ENCODE data around the gene PUDP.
"Not testable (repeated sequence)": the region's sequence is repeated elsewhere in the genome, so short reads cannot be mapped to it uniquely, and the experiment has no call there.

The PUDP gene

DNA sequence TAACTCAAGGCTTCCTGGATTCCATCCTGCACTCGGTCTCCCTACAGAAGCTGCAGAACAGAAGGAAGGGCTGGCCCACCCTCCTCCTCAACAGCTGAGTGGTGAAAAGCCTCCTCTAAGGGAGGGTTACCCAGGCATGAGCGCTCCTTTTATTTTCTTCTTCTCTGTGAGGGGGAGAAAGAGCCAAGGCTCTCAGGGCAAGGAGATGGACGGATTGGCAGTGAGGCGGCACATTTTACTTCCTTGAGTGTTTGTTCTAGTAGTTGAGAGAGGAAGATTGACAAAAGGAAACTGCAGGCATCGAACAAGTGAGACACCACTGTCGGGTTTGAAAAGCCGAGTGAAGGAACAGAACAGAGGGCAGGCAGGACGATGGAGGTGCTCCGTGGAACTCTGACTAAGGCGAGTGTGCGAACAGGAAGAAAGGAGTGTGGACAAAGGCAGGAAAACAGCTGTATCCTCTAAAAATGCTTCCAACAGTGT lies 38.9 kb downstream of the PUDP start:
- DNase-seq = no peak

DNA sequence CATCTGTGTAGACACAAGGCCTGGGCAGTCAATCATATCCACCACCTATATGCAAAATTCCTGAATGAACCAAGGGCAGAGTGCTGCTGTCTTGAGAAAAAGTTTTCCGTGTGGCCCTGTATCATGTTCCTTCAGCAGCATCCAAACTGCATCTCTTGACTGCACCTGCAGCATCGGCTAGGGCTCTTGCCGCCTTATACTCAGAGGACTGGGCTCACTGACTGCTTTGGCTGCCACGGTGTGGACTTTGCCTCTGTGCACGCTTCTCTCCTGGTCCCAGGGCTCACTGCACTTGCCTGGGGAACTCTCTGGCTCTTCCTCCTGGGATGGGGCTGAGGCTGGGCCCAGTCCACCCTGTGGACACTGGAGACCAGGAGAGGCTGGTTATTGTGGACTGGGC lies 39.9 kb downstream of the PUDP start:
- no peak for DNase-seq

DNA sequence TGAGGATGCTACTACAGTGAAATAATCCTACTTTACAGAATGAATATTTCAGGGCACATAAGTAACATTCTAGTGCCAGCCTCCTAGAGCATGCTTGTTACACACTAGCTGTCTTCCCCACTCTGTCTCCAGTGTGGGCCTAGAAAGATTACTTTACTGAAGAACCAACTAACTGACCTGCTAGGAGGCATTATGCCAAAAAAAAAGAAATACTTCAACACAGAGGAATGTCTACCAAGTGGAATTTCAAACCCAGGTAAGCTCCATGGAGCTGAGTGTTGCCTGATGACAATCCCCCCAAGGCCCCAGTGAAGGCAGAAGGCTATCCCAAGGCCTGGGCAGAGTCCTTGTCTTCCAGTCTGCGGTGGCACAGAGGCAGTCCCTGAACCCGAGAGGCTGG lies 41.3 kb downstream of the PUDP start:
- no peak for DNase-seq

DNA sequence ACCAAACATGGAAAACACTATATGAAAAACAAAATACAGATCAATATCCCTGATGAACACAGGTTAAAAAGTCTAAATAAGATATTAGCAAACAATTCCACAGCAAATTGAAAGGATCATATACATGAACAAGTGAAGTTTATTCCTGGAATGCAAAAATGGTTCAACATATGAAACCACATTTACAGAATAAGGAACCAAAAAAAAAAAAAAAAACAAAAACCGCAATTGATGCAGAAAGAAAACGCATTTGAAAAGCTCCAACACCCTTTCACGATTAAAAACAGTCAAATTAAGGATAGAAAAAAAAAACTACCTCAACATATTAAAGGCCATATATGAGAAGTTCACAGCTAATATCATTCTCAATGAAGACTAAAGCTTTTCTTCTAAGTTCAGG lies 45.8 kb downstream of the PUDP start:
- DNase-seq = no peak

DNA sequence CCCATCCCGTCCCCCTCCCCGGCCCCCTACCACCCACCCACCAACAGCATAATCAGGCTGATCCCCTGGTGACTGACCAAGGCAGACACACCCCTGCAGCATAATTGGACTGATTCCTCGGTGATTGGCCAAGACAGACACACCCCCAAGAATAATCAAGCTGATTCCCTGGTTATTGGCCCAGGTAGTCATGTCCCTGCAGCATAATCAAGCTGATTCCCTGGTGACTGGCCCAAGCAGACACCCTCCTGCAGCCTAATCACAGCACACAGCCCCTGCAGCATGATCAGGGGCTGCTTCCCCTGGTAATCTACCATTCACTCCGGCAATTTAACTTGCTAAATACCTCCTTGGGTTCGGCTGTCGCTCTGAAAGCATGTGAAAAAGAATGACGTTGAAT lies 47.9 kb downstream of the PUDP start:
- no peak for DNase-seq

DNA sequence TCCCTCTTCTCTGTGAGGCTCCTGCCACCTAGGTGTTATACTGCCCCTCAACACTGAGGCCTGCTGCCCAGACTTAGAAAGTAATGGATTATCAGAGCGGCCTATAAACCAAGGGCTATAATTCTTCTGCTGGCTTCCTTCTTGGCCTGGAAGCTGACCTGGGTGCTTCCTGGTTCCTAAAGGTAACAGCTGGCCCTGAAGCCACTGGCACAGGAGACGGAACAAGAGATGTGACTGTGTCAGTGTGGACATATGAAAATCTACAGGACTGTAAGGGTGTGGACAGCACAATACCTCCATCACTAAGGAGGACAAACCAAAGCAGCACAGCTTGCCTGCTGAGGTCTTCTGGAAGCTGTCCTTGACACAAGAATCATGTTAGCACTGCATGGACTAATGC lies 52.3 kb downstream of the PUDP start:
- not testable (repeated sequence) for DNase-seq

DNA sequence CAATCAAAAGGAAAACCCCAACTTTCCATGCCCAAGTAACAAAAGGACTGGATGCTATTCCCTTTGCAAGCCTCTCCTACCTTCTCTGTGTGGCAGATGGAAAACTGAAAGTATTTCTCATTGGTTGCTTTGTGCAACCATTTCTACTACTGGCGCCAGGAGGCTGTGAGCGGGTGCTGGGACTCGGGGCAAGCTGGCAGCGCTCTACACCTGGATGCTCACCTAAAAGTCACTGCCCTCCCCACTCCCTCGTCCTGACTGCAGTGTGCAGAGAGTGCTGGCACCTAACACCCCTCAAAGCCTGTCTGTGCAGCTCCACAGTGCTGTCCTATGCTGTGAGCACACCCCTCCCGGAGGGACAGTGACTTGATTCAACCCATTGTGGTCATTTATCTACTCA lies 54.6 kb downstream of the PUDP start:
- DNase-seq = no peak

DNA sequence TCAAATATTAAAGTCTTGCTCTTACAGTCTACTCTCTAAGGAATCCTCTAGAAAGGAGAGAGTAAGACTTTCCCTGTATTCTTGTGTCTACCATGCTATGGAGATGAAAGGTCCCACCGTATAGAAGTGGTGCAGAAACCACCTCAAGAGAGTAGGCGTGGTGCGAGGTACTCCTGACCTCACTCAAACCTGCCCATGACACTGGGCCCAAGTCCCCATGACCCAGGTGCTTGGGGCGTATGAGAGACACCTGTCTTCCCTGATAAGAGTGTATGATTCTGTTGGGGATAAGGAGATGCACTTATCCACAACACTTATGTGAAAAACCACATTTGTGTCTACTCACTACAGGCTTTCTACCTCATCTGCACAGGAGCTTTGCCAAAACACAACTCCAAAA lies 55.4 kb downstream of the PUDP start:
- DNase-seq = no peak

DNA sequence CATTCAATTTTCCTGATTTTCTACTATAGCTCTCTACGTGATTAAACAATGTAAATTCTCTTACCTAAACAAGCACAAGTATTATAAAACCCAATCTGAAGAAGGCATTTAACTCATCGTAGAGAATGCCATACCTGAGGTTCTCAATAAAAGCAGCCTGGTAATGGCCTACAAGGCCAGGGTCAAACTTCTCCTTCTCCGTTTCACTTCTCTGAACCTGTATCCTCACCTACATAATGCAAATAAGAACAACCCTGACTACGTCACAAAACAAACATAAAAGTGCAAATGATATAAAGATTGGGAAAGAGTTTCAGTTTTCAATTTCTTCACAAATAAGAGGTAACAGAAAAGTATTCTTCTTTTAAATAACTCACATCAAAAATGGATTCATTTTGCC lies 56.0 kb downstream of the PUDP start:
- DNase-seq = no peak

DNA sequence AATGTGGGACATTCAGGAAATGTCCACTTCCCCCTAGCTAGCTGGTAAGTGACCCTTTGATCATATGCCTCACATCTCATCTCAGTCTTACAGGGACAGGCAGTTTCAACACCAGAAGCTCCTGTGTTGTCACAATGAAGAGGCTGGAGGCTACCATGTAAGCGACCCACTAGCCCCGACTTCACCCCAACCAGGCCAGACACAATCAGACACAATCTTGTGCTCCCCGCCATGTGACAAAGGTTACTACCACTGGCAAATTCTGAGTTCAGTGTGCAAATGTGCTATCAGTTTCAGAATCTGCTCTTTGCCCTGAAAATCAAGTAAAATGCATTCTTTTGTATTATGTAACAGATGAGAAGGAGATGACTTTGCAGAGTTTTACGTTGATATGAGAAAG lies 57.3 kb downstream of the PUDP start:
- no peak for DNase-seq

DNA sequence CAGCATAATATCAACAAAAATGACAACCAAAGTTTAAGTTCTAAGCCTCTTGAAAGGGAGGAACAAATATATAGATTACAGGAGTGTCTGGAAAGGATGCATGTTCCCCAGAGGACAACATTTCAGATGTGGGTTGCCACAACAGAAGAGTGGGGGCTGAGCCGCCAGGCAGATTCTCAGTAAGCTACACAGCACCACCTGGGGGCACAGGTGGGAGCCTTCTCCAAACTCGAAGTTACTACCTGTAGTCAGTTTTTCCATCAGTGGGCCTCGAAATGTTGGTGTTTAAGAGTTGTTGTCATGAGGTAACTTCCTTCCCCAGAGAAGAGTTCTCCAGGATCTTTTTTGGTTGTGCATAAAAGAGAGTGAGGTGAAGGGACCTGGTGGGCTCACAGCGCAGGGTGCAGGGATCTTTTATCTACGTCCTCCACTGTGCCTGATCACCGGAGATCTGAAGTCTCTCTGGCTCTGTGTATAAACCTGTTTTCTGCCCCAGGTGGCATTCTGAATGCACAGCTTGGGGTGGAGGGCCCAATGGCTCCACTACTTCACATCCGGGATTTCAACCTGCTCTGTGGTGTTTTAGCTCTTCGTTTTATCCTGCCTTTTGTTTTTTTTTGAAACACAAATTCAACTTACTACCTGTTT lies 58.9 kb downstream of the PUDP start:
- DNase-seq = peak in 3 of 5 donors; percentile 11 to 28 (median 26)

DNA sequence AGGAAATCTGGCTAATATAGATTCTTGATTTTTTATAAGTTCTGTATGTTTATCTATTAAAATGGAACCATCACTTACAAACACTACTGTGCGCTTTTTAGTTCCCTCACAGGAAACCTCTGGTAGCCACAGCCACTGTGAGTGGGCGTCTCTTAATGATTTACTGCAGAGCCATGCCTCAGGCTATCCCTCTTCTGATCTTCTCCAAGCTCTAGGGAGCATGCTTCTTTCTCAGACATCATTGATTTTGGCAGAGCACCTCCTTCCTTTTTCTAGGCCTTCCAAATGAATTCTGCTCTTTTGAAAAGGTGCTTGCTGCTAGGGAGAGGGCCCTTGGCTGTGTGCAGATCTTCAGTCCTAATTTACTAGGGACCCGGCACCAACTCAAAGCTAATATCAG lies 61.6 kb downstream of the PUDP start:
- no peak for DNase-seq

DNA sequence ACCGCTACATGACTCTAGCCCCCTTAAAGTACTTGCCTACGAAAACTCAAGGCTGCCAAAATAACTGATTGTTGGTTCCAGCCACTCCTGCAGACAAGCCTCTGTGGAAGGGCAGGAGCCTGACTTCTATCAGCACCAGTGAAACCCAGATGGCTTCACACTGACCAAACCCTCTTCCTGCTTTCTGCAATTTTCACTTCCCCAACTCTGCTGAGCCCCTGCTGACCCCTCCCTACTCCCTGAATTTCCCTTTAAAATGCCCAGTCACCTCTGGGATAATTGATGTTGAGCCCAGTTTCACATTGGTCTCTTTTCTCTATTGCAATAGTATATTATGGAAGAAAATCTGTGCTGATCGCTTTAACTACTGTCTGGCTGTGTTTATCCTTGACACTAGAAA lies 62.1 kb downstream of the PUDP start:
- no peak for DNase-seq

DNA sequence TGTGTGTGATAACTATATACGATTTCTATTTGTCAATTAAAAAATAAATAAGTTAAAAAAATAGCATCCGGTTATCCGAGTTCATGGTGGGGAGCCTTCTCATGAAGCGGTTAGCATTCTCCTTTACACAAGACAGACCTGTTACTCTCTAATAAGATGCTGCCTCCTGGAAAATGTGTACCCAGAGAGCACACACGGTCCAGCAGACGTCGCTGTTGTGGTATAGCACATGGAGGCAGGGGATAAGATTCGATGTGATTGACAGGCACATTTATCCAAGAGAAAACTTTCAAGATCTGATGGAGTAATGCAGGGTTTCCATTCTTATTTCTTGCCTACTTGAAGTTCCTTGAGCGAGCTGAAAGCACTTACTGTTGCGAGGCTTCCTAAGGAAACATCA lies 63.1 kb downstream of the PUDP start:
- DNase-seq = no peak

DNA sequence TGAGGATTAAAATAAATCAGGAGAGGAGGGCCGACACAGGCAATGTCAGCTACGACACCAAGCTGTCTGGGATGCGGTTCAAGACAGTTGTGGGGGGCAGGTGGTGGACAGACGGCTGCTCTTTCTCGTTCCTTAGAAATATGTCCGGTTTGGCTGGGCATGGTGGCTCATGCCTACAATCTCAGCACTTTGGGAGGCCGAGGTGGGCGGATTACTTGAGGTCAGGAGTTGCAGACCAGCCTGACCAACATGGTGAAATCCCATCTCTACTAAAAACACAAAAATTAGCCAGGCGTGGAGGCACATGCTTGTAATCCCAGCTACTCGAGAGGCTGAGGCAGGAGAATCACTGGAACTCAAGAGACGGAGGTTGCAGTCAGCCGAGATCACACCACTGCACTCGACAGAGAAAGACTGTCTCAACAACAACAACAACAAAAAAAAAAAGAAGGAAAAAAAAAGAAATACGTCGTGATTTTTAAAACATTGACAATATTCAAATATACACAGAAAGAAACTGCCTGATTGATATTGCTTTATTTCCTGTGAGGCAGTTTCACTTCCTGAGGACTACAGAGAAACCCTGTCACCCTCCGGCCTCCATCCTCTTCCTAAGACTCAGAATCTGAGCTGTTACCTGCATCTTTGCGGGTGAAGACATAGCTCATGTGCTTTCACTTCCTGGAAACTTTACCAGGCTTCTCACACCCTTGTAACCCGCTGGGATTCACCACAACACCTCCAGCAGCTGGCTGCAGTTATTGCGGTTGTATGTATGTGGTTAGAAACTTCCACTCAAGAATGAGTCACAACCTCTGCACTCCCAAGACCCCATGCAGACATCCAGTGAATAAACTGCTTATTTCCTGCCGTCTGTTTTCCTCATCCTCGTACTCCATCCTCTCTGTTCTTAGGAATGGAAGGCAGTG lies 64.2 kb downstream of the PUDP start:
- DNase-seq = peak in 4 of 5 donors; percentile 11 to 96 (median 31)

DNA sequence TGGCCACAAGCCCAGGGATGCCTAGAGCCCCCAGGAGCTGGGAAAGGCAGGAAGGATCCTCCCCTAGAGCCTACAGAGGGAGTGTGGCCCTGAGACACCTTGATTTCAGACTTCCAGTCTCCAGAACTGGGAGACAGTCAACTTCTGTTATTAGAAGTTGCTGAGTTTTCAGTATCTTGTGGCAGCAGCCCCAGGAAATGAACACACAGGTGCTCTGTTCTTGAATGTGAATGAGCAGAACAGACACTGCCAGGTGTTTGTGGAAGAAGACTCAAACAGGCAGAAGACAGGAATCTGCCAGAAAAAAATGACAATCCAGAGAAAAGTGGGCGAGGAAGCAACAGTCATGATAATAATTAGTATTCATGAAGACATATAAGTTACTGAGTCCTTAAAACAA lies 64.9 kb downstream of the PUDP start:
- DNase-seq = peak in 1 of 5 donors; percentile 19

DNA sequence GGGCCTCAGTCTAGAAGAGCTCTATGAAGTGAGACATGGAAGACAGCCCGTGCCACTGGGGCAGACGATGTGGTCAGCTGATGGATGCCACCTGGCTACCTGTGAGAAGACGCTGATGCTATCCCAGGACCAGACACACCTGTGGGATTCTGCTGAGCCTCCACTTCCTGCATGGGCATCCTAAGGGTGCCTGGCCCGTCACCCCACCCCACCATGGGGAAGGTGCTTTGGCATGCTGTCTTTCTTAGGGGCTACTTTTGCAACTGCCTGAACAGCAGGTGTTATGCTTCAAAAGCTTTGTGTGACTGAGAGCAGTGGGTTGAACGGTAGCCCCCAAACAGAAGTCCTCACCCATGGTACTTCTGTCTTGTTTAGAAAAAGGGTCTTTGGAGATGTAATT lies 65.4 kb downstream of the PUDP start:
- DNase-seq = no peak

DNA sequence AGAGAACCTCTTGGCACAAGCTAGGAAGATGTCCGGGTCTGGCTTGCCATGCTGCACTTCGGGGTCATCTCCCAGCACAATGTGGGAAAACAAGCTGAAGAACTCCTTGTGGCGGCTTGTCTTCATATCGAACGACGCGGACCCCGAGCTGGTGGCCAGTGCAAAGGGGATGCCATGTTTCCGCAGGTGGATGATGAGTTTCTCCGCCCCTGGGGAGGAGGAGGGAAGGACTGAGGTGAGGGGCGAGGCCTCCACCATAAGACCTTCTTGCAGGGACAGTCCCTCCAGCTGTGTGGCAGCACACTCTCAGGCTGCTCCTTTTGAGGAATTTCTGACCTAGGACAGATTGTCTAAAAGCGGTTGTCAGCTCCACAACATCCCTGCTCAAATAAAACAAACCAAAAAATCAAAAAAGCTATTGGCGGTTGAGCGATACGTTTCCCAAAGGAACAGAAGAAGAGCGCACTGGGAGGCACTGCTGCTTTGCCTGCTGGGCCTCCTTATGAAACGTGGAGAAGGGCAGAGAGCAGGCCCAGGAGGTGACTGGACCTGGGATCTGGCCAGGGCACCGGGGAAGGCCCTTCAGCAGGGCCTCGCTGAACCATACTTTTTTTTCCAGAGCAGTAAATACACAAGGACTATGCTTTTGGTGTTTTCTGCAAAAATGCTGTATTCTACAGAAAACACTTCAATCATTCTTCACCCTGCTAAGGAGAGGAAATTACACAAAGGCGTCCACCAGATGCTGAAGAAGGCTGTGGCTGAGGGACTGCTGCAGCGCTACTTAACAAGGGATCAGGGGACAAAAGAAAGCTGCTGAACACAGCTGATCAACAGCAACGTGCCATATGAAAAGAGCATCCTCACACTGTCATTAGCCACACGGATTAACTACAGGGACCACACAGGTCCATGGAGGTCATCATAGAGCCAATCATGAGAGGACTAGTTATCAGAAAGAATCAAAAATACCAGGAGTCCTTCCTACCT lies 70.4 kb downstream of the PUDP start:
- no peak for DNase-seq

DNA sequence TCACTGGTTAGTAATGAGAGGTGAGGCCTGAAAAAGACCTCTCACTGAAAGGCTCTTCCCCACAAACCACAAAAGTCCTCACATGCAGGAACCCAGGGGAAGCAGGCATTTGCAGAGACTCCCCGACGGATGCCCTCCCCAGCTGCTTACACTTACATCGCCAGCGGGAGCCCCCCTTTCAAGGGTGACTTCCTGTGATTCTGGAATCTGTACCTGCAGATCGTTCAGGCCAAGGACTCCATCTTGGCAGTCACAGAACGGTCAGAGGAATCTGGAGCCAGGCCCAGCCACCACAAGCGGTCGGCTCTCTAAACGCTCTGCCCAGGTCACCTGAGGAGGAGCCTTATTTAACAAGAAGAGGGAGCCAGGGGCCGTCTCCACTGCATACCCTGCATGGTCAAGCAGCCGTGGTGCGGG lies 71.7 kb downstream of the PUDP start:
- no peak for DNase-seq

DNA sequence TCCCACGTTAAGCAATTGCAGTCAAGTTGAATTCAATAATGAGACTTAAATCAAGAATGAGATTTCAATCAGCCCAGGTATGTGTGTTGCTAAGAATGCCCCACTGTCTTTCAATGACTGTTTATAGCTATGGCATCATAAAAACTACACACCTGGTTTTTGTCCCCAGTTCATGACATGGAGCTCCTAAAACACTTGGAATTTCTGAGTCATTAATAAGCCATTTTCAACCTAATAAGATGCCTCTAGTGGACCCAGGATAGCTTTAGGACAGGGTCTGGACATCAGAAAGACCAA lies 73.1 kb downstream of the PUDP start:
- no peak for DNase-seq

DNA sequence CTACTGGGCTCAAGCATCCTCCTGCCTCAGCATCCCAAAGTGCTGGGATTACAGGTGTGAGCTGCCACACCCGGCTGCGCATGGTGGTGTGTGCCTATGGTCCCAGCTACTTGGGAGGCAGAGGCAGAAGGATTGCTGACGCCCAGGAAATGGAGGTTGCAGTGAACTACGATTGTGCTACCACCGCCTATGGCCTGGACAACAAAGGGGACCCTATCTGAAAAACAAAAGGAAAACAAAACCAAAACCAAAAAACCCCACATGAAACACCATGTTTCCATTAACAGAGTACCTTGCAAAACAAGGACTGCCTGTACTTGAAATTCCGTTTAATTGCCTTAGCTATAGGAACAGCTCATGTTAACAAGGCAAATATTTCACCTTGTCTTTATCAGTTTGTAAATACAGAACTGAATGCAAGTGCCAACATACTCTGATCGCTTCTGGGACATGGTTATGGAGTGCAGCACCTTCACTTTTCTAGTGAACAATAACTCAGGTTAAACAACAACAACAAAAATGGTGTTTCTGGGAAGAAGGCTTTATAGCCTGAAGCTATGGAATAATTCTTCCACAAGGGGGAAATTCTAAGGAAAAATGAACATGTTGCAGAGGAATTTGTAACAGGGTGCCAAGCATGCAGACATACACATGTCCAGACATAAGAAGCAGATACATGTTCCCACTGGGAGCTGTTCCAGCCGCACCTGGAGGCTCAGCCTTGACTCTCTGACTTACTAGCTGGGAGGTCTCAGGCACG lies 73.6 kb downstream of the PUDP start:
- DNase-seq = peak in 1 of 5 donors; percentile 48

DNA sequence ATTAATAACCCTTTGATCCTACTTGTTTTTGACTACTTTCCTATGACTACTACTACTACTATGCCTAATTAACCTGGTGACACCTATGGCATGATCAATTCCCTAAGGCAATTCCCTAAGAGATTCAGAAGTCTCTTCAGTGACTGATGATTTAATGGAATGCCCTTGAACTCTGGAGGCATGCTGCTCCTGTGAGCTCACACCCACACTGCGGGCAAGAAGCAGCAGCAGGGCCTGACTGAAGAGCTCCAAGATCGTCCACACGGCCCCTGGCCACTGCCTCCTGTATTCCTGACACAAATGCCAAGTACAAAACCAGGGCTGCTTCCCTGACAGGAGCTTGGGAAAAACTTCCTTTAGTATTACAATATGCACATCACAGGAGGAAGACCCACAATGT lies 74.6 kb downstream of the PUDP start:
- no peak for DNase-seq
